CD8-positive, alpha-beta memory T cell (primary cell): ENCODE results near the gene TLK1. TPM values are rescaled to one million over a fixed set of nuclear protein-coding genes. Genes with fewer than 3 reads are reported as not detected.
A peak's percentile ranks its signal among the peaks of the same experiment; 100 is the strongest.
"Not testable (repeated sequence)": the region's sequence is repeated elsewhere in the genome, so short reads cannot be mapped to it uniquely, and the experiment has no call there.

Experiments
- CTCF ChIA-PET: fragments of 350-600 bp; sonication (Branson Sonifier 250); formaldehyde crosslinking; loops from one replicate; lab custom pipeline; 2021; ENCODE audit warnings: antibody characterized with exemption; lab: Charles Lee
- POLR2A ChIA-PET: fragments of 350-600 bp; sonication (Branson Sonifier 250); formaldehyde crosslinking; loops from one replicate; lab custom pipeline; 2021; ENCODE audit warnings: antibody characterized with exemption; lab: Charles Lee
- DNase-seq, 5 donors: peaks; one replicate each; pipeline versions ENCODE4 v3.0.0 to v3.0.0-alpha.2; 2020 to 2022; ENCODE audit warnings: mixed read lengths in 1 of 5
- H3K27ac ChIP-seq: one replicate; pipeline ENCODE4 v1.7.0; 2013; ENCODE audit warnings: low read depth, mild to moderate bottlenecking, low read length, moderate library complexity
- H3K27me3 ChIP-seq: 2 replicates; pipeline ENCODE4 v1.7.0; 2013; ENCODE audit warnings: low read length, mild to moderate bottlenecking; ENCODE audit not compliant: insufficient read depth, poor library complexity, severe bottlenecking
- H3K36me3 ChIP-seq: 2 replicates; pipeline ENCODE4 v1.7.0; 2013; ENCODE audit warnings: mild to moderate bottlenecking, low read length, moderate library complexity; ENCODE audit not compliant: insufficient read depth
- H3K4me1 ChIP-seq: 2 replicates; pipeline ENCODE4 v1.7.0; 2013; ENCODE audit warnings: mild to moderate bottlenecking, low read length, moderate library complexity; ENCODE audit not compliant: insufficient read depth
- H3K4me3 ChIP-seq: 2 replicates; pipeline ENCODE4 v1.7.0; 2013; ENCODE audit warnings: mild to moderate bottlenecking, low read length
- H3K9me3 ChIP-seq: 2 replicates; pipeline ENCODE4 v1.7.0; 2013; ENCODE audit warnings: mild to moderate bottlenecking, low read length
- H3K27ac Mint-ChIP-seq, 8 donors: one replicate each; pipeline ENCODE4 v1.8.0; 2020 to 2021; ENCODE audit warnings: mixed read lengths in 8 of 8, mild to moderate bottlenecking in 6 of 8, inconsistent platforms in 3 of 8, moderate library complexity in 3 of 8
- H3K27me3 Mint-ChIP-seq, 2 donors: one replicate each; pipeline ENCODE4 v1.8.0; 2020 to 2021; ENCODE audit warnings: mixed read lengths in 2 of 2, mild to moderate bottlenecking in 1 of 2, moderate library complexity in 1 of 2
- H3K36me3 Mint-ChIP-seq, 3 donors: one replicate each; pipeline ENCODE4 v1.8.0; 2020 to 2021; ENCODE audit warnings: mixed read lengths in 3 of 3, inconsistent platforms in 1 of 3, mild to moderate bottlenecking in 1 of 3
- H3K4me1 Mint-ChIP-seq, 3 donors: one replicate each; pipeline ENCODE4 v1.8.0; 2020 to 2021; ENCODE audit warnings: mixed read lengths in 3 of 3, inconsistent platforms in 1 of 3, mild to moderate bottlenecking in 1 of 3
- H3K4me3 Mint-ChIP-seq, 7 donors: one replicate each; pipeline ENCODE4 v1.8.0; 2020 to 2021; ENCODE audit warnings: mixed read lengths in 7 of 7, mild to moderate bottlenecking in 6 of 7, moderate library complexity in 4 of 7, inconsistent platforms in 2 of 7
- H3K9me3 Mint-ChIP-seq, 5 donors: one replicate each; pipeline ENCODE4 v1.8.0; 2020 to 2022; ENCODE audit warnings: mixed read lengths in 5 of 5, mild to moderate bottlenecking in 3 of 5, moderate library complexity in 2 of 5, inconsistent platforms in 1 of 5
- polyA plus RNA-seq: library from polyadenylated mRNA; unstranded; fragments of 300-500 nt; fragmentation: Illumina TruSeq; gene quantifications from one replicate; pipeline ENCODE4 v1.2.3, GENCODE V29; 2021
- total RNA-seq, 2 experiments: library from RNA; stranded (reverse); gene quantifications; one replicate each; pipeline ENCODE4 v1.2.3, GENCODE V29; 2021

The TLK1 gene
- total and polyA plus RNA-seq, 3 experiments from 2014 or later, result 37.6 to 79.0 (median 73.2) TPM

- Mint-ChIP-seq H3K4me3 (no peak overlapping the region), H3K4me1 (peaks cover 40 to 63% (median 55%) of the 10 kb centered on the region in 3 donors), H3K9me3 (no peaks in the 10 kb centered on the region), H3K36me3 (peaks cover 23 to 55% (median 25%) of the 10 kb centered on the region in 3 donors), H3K27me3 (no peaks in the 10 kb centered on the region), H3K27ac (peak overlapping the region in 1 of 8 donors; percentile 36)
- H3K4me3 ChIP-seq, result no peak overlapping the region
- H3K4me1 ChIP-seq, result peaks cover 43% of the 10 kb centered on the region
- ChIA-PET CTCF (no interaction called here), POLR2A (no interaction called here)
- no peaks in the 10 kb centered on the region for H3K9me3 ChIP-seq
- H3K27me3 ChIP-seq, result no peaks in the 10 kb centered on the region
- no peak for DNase-seq
- H3K36me3 ChIP-seq, result peaks cover 4% of the 10 kb centered on the region
- no peak overlapping the region for H3K27ac ChIP-seq
These were observed 80.1 kb downstream of the TLK1 start for GRCh38 chr2:171080607-171081006.

- H3K27me3 Mint-ChIP-seq, H3K27ac Mint-ChIP-seq, H3K4me3 Mint-ChIP-seq, H3K9me3 Mint-ChIP-seq, H3K27ac ChIP-seq, H3K4me3 ChIP-seq, H3K27me3 ChIP-seq, POLR2A ChIA-PET, H3K9me3 ChIP-seq, H3K36me3 ChIP-seq, DNase-seq: not testable (repeated sequence)
- H3K4me1 ChIP-seq, result peaks cover 17% of the 10 kb centered on the region
- Mint-ChIP-seq H3K4me1 (peaks cover 15 to 32% (median 28%) of the 10 kb centered on the region in 3 donors), H3K36me3 (peaks cover 29 to 62% (median 34%) of the 10 kb centered on the region in 3 donors)
- CTCF ChIA-PET, result interaction anchor here (1.7 kb wide), 1 partner anchor 11 kb away, joined by 9 read pairs; no protein-coding TSS in a partner anchor
These were observed 84.3 kb downstream of the TLK1 start for GRCh38 chr2:171076422-171076821.

GRCh38 chr2:171072164-171072563 is 88.5 kb downstream of the TLK1 start:
- Histone ChIP-seq H3K9me3 (no peaks in the 10 kb centered on the region), H3K27me3 (no peaks in the 10 kb centered on the region), H3K4me3 (no peak overlapping the region), H3K4me1 (peaks cover 3% of the 10 kb centered on the region), H3K27ac (no peak overlapping the region), H3K36me3 (peaks cover 4% of the 10 kb centered on the region)
- H3K36me3 Mint-ChIP-seq, result peaks cover 22 to 50% (median 25%) of the 10 kb centered on the region in 3 donors
- no peaks in the 10 kb centered on the region for H3K27me3 Mint-ChIP-seq
- no peak overlapping the region for H3K4me3 Mint-ChIP-seq
- DNase-seq, result no peak
- peak overlapping the region in 1 of 8 donors; percentile 87 for H3K27ac Mint-ChIP-seq
- H3K4me1 Mint-ChIP-seq, result peaks cover 8 to 19% (median 17%) of the 10 kb centered on the region in 3 donors
- ChIA-PET CTCF (interaction anchor here (1.6 kb wide), 1 partner anchor 15 kb away, joined by 5 read pairs; no protein-coding TSS in a partner anchor), POLR2A (no interaction called here)
- peaks cover 0 to 4% (median 0%) of the 10 kb centered on the region in 5 donors for H3K9me3 Mint-ChIP-seq

GRCh38 chr2:171069286-171069956 is 91.3 kb downstream of the TLK1 start:
- POLR2A ChIA-PET, result no interaction called here
- peaks cover 4 to 23% (median 21%) of the 10 kb centered on the region in 3 donors for H3K4me1 Mint-ChIP-seq

GRCh38 chr2:171066110-171066509 is 94.6 kb downstream of the TLK1 start:
- Histone ChIP-seq H3K27ac (no peak overlapping the region), H3K4me3 (no peak overlapping the region), H3K9me3 (no peaks in the 10 kb centered on the region), H3K4me1 (no peaks in the 10 kb centered on the region), H3K27me3 (no peaks in the 10 kb centered on the region), H3K36me3 (no peaks in the 10 kb centered on the region)
- CTCF ChIA-PET, result no interaction called here
- no peak for DNase-seq
- Mint-ChIP-seq H3K36me3 (peaks cover 4 to 24% (median 7%) of the 10 kb centered on the region in 3 donors), H3K4me3 (no peak overlapping the region), H3K9me3 (peaks cover 0 to 4% (median 0%) of the 10 kb centered on the region in 5 donors), H3K27ac (no peak overlapping the region), H3K27me3 (no peaks in the 10 kb centered on the region), H3K4me1 (peaks cover 9 to 44% (median 22%) of the 10 kb centered on the region in 3 donors)
- POLR2A ChIA-PET, result no interaction called here

More at GRCh38 chr2:171069286-171069956, 91.3 kb downstream of the TLK1 start:
- no peaks in the 10 kb centered on the region for H3K27me3 Mint-ChIP-seq
- CTCF ChIA-PET, result no interaction called here
- H3K4me3 Mint-ChIP-seq, result no peak overlapping the region
- Histone ChIP-seq H3K36me3 (no peaks in the 10 kb centered on the region), H3K4me1 (no peaks in the 10 kb centered on the region), H3K9me3 (no peaks in the 10 kb centered on the region), H3K27ac (no peak overlapping the region), H3K27me3 (no peaks in the 10 kb centered on the region), H3K4me3 (no peak overlapping the region)
- no peak for DNase-seq
- H3K36me3 Mint-ChIP-seq, result peaks cover 12 to 37% (median 17%) of the 10 kb centered on the region in 3 donors
- H3K27ac Mint-ChIP-seq, result peak overlapping the region in 1 of 8 donors; percentile 17
- peaks cover 0 to 4% (median 0%) of the 10 kb centered on the region in 5 donors for H3K9me3 Mint-ChIP-seq

GRCh38 chr2:171057575-171057974 is 103.1 kb downstream of the TLK1 start:
- H3K27me3 Mint-ChIP-seq, result no peaks in the 10 kb centered on the region
- H3K27ac Mint-ChIP-seq, result peak overlapping the region in 1 of 8 donors; percentile 20
- ChIA-PET POLR2A (no interaction called here), CTCF (no interaction called here)
- Histone ChIP-seq H3K9me3 (no peaks in the 10 kb centered on the region), H3K4me3 (no peak overlapping the region), H3K4me1 (no peaks in the 10 kb centered on the region), H3K36me3 (peaks cover 15% of the 10 kb centered on the region), H3K27me3 (no peaks in the 10 kb centered on the region), H3K27ac (no peak overlapping the region)
- H3K4me1 Mint-ChIP-seq, result peaks cover 1 to 33% (median 14%) of the 10 kb centered on the region in 3 donors
- DNase-seq, result no peak
- no peaks in the 10 kb centered on the region for H3K9me3 Mint-ChIP-seq
- H3K36me3 Mint-ChIP-seq, result peaks cover 10 to 68% (median 14%) of the 10 kb centered on the region in 3 donors
- no peak overlapping the region for H3K4me3 Mint-ChIP-seq

GRCh38 chr2:171056307-171056706 is 104.4 kb downstream of the TLK1 start:
- no peaks in the 10 kb centered on the region for H3K27me3 ChIP-seq
- no peaks in the 10 kb centered on the region for H3K27me3 Mint-ChIP-seq
- H3K4me3 ChIP-seq, result no peak overlapping the region
- H3K27ac Mint-ChIP-seq, result peak overlapping the region in 1 of 8 donors; percentile 14
- no peak for DNase-seq
- no peaks in the 10 kb centered on the region for H3K9me3 ChIP-seq
- POLR2A ChIA-PET, result interaction anchor here (0.6 kb wide), 1 partner anchor 836 kb away, joined by 3 read pairs; no protein-coding TSS in a partner anchor
- peaks cover 10 to 74% (median 14%) of the 10 kb centered on the region in 3 donors for H3K36me3 Mint-ChIP-seq
- peaks cover 15% of the 10 kb centered on the region for H3K36me3 ChIP-seq
- H3K27ac ChIP-seq, result no peak overlapping the region
- no peaks in the 10 kb centered on the region for H3K9me3 Mint-ChIP-seq
- CTCF ChIA-PET, result no interaction called here
- H3K4me1 ChIP-seq, result no peaks in the 10 kb centered on the region
- peaks cover 1 to 25% (median 11%) of the 10 kb centered on the region in 3 donors for H3K4me1 Mint-ChIP-seq
- H3K4me3 Mint-ChIP-seq, result no peak overlapping the region

- H3K36me3 Mint-ChIP-seq, result peaks cover 9 to 69% (median 28%) of the 10 kb centered on the region in 3 donors
These were observed 111.0 kb downstream of the TLK1 start for GRCh38 chr2:171049691-171050090.

More at GRCh38 chr2:171049691-171050090, 111.0 kb downstream of the TLK1 start:
- ChIA-PET POLR2A (no interaction called here), CTCF (no interaction called here)
- H3K9me3 Mint-ChIP-seq, result no peaks in the 10 kb centered on the region
- DNase-seq, result no peak
- H3K9me3 ChIP-seq, result no peaks in the 10 kb centered on the region
- peak overlapping the region in 1 of 8 donors; percentile 53 for H3K27ac Mint-ChIP-seq
- peaks cover 2% of the 10 kb centered on the region for H3K4me1 ChIP-seq
- H3K27me3 Mint-ChIP-seq, result no peaks in the 10 kb centered on the region
- no peaks in the 10 kb centered on the region for H3K27me3 ChIP-seq
- no peak overlapping the region for H3K4me3 ChIP-seq
- H3K4me1 Mint-ChIP-seq, result peaks cover 0 to 4% (median 3%) of the 10 kb centered on the region in 3 donors
- no peak overlapping the region for H3K4me3 Mint-ChIP-seq
- H3K27ac ChIP-seq, result no peak overlapping the region
- H3K36me3 ChIP-seq, result peaks cover 10% of the 10 kb centered on the region
